Panc1 (cell line): ENCODE measurements around the gene IL36RN.

Source experiments
- TF ChIP-seq, protein P1 (sequence below): fragments of 450-650 bp; IDR thresholded peaks from 2 replicates; pipeline ENCODE4 v1.5.1; 2017; ENCODE audit warnings: mild to moderate bottlenecking
- TF ChIP-seq, protein P2 (sequence below), 2 experiments: IDR thresholded peaks; 2 replicates each; pipeline ENCODE4 v1.6.1; 2011 to 2012; ENCODE audit warnings: low read depth in 2 of 2, control low read depth in 1 of 2, low read length in 1 of 2, mild to moderate bottlenecking in 1 of 2, moderate library complexity in 1 of 2; ENCODE audit not compliant: insufficient read depth in 1 of 2

DNA sequence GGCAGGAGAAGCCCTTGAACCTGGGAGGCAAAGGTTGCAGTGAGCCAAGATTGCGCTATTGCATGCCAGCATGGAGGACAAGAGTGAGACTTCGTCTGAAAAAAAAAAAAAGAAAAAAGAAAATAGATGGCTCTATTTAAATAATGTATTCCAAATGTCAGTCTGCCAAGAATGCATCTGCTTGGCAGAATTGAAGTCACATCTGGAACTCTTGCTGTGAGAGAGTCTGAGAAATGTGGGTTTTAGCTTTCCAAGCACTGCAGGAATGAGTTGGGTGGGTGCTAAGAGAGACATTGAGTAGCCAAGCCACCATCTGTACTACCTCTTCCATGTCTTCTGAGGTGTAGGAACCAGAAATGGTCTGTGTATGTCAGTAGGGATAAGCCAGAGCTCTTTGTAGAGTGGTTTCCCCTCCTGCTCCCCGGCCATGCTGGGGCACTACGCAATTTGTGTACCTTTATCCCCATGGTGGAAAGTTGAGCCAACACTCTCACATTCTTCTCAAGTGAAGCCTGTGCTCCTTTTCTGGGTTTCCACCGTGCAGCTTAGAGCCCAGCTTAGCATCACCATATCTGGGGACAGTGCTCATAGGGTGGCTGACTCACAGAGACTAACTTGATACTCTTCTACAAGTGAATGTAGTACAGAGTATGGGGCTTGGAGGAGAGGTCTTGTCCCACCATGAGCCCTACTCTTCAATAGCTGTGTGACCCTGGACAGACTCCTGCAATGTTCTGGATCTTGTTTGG, 34.0 kb downstream of the IL36RN start:
- TF ChIP-seq, protein P1, sequence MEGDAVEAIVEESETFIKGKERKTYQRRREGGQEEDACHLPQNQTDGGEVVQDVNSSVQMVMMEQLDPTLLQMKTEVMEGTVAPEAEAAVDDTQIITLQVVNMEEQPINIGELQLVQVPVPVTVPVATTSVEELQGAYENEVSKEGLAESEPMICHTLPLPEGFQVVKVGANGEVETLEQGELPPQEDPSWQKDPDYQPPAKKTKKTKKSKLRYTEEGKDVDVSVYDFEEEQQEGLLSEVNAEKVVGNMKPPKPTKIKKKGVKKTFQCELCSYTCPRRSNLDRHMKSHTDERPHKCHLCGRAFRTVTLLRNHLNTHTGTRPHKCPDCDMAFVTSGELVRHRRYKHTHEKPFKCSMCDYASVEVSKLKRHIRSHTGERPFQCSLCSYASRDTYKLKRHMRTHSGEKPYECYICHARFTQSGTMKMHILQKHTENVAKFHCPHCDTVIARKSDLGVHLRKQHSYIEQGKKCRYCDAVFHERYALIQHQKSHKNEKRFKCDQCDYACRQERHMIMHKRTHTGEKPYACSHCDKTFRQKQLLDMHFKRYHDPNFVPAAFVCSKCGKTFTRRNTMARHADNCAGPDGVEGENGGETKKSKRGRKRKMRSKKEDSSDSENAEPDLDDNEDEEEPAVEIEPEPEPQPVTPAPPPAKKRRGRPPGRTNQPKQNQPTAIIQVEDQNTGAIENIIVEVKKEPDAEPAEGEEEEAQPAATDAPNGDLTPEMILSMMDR, result no peak
- TF ChIP-seq, protein P2, sequence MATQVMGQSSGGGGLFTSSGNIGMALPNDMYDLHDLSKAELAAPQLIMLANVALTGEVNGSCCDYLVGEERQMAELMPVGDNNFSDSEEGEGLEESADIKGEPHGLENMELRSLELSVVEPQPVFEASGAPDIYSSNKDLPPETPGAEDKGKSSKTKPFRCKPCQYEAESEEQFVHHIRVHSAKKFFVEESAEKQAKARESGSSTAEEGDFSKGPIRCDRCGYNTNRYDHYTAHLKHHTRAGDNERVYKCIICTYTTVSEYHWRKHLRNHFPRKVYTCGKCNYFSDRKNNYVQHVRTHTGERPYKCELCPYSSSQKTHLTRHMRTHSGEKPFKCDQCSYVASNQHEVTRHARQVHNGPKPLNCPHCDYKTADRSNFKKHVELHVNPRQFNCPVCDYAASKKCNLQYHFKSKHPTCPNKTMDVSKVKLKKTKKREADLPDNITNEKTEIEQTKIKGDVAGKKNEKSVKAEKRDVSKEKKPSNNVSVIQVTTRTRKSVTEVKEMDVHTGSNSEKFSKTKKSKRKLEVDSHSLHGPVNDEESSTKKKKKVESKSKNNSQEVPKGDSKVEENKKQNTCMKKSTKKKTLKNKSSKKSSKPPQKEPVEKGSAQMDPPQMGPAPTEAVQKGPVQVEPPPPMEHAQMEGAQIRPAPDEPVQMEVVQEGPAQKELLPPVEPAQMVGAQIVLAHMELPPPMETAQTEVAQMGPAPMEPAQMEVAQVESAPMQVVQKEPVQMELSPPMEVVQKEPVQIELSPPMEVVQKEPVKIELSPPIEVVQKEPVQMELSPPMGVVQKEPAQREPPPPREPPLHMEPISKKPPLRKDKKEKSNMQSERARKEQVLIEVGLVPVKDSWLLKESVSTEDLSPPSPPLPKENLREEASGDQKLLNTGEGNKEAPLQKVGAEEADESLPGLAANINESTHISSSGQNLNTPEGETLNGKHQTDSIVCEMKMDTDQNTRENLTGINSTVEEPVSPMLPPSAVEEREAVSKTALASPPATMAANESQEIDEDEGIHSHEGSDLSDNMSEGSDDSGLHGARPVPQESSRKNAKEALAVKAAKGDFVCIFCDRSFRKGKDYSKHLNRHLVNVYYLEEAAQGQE (IDR thresholded peaks at IDR 0.05; ENCODE audit: insufficient read depth in 1 of 2, low read depth in 2 of 2, low read length in 1 of 2), result no peak
